Neural cell (in vitro differentiated cells): ENCODE data around the gene PDE4D. TPM values are rescaled to one million over a fixed set of nuclear protein-coding genes. Genes with fewer than 3 reads are reported as not detected.

Experiments
- H2AFZ ChIP-seq: fragments of 200-600, 300-800 bp; sonication (generic), shearing (Covaris generic); 2 replicates; pipeline ENCODE4 v1.6.0; 2014; ENCODE audit warnings: low read depth, mild to moderate bottlenecking, antibody characterized with exemption, low read length, moderate library complexity
- H3F3A ChIP-seq: fragments of 200-600 bp; shearing (Covaris generic); 2 replicates; pipeline ENCODE4 v1.6.1; 2016; ENCODE audit warnings: mild to moderate bottlenecking, moderate library complexity, mixed read lengths, antibody characterized with exemption, low read length; ENCODE audit not compliant: insufficient read depth, poor library complexity, severe bottlenecking
- H3K27ac ChIP-seq: fragments of 200-600, 300-800 bp; sonication (generic), shearing (Covaris generic); 2 replicates; pipeline ENCODE4 v1.5.1; 2014; ENCODE audit warnings: mild to moderate bottlenecking, low read length, moderate library complexity
- H3K27me3 ChIP-seq: fragments of 300-800, 200-600 bp; sonication (generic), shearing (Covaris generic); 2 replicates; pipeline ENCODE4 v1.6.0; 2014; ENCODE audit warnings: mild to moderate bottlenecking, low read depth, low read length, moderate library complexity; ENCODE audit not compliant: insufficient read depth
- H3K36me3 ChIP-seq: fragments of 300-800, 200-600 bp; sonication (generic), shearing (Covaris generic); 2 replicates; pipeline ENCODE4 v1.5.1; 2014; ENCODE audit warnings: mild to moderate bottlenecking, antibody characterized with exemption, low read length, moderate library complexity; ENCODE audit not compliant: insufficient read depth
- H3K4me2 ChIP-seq: fragments of 300-800, 200-600 bp; sonication (generic), shearing (Covaris generic); 2 replicates; pipeline ENCODE4 v1.6.0; 2014; ENCODE audit warnings: mild to moderate bottlenecking, low read length
- H3K4me3 ChIP-seq: fragments of 300-800, 200-600 bp; sonication (generic), shearing (Covaris generic); 2 replicates; pipeline ENCODE4 v1.5.1; 2014; ENCODE audit warnings: mild to moderate bottlenecking, low read length, moderate library complexity
- H3K79me2 ChIP-seq: fragments of 200-600 bp; shearing (Covaris generic); replicated peaks from 2 replicates; pipeline ENCODE4 v1.6.0; 2014; ENCODE audit warnings: mild to moderate bottlenecking, low read length, moderate library complexity; ENCODE audit not compliant: insufficient read depth
- H3K9ac ChIP-seq: fragments of 300-800, 200-600 bp; sonication (generic), shearing (Covaris generic); 2 replicates; pipeline ENCODE4 v1.6.1; 2016; ENCODE audit warnings: mild to moderate bottlenecking, low read length, mixed read lengths
- H3K9me2 ChIP-seq: fragments of 200-600 bp; shearing (Covaris generic); 2 replicates; pipeline ENCODE4 v1.6.1; 2016; ENCODE audit warnings: mild to moderate bottlenecking, low read length, mixed read lengths; ENCODE audit not compliant: insufficient read depth
- H3K9me3 ChIP-seq: fragments of 200-600, 300-800 bp; sonication (generic), shearing (Covaris generic); 2 replicates; pipeline ENCODE4 v1.6.1; 2016; ENCODE audit warnings: mild to moderate bottlenecking, mixed run types, low read length, moderate library complexity, mixed read lengths
- H4K20me1 ChIP-seq: fragments of 200-600 bp; shearing (Covaris generic); 2 replicates; pipeline ENCODE4 v1.6.1; 2016; ENCODE audit warnings: mild to moderate bottlenecking, mixed run types; ENCODE audit not compliant: insufficient read depth
- EP300 ChIP-seq: fragments of 450-650 bp; conservative IDR thresholded peaks from 2 replicates; pipeline ENCODE4 v1.6.1; 2014; ENCODE audit warnings: antibody characterized with exemption, mild to moderate bottlenecking, moderate library complexity; ENCODE audit not compliant: poor library complexity, severe bottlenecking
- EZH2 ChIP-seq: fragments of 200-600, 300-800 bp; shearing (Covaris generic), sonication (generic); IDR thresholded peaks from 2 replicates; pipeline ENCODE4 v1.6.1; 2014; ENCODE audit warnings: antibody characterized with exemption, low read length, borderline replicate concordance, mild to moderate bottlenecking; ENCODE audit not compliant: insufficient read depth, poor library complexity, severe bottlenecking
- MXI1 ChIP-seq: fragments of 450-650 bp; conservative IDR thresholded peaks from 2 replicates; pipeline ENCODE4 v1.6.1; 2014; ENCODE audit warnings: antibody characterized with exemption, mild to moderate bottlenecking; ENCODE audit not compliant: poor library complexity, severe bottlenecking
- POLR2AphosphoS5 ChIP-seq: IDR thresholded peaks from 2 replicates; pipeline ENCODE4 v1.6.1; 2012
- RAD21 ChIP-seq: fragments of 450-650 bp; conservative IDR thresholded peaks from 2 replicates; pipeline ENCODE4 v1.6.1; 2014; ENCODE audit warnings: antibody characterized with exemption, mild to moderate bottlenecking, moderate library complexity
- SMC3 ChIP-seq: fragments of 450-650 bp; conservative IDR thresholded peaks from 2 replicates; pipeline ENCODE4 v1.6.1; 2014; ENCODE audit warnings: antibody characterized with exemption, mild to moderate bottlenecking, moderate library complexity; ENCODE audit not compliant: poor library complexity
- TAF1 ChIP-seq: IDR thresholded peaks from 2 replicates; pipeline ENCODE4 v1.6.1; 2012; ENCODE audit warnings: low read depth
- polyA plus RNA-seq: library from polyadenylated mRNA; depleted of rRNA; stranded (reverse); fragments of >200 nt; gene quantifications from 2 replicates; pipeline ENCODE4 v1.2.3, GENCODE V29; 2014
- TF ChIP-seq, protein P1 (sequence below): IDR thresholded peaks from 2 replicates; pipeline ENCODE4 v1.6.1; 2012; ENCODE audit warnings: borderline replicate concordance
- TF ChIP-seq, protein P2 (sequence below): fragments of 450-650 bp; IDR thresholded peaks from 2 replicates; pipeline ENCODE4 v1.5.1; 2014; ENCODE audit warnings: antibody characterized with exemption, mild to moderate bottlenecking, moderate library complexity; ENCODE audit not compliant: poor library complexity, severe bottlenecking

PDE4D gene
- polyA plus RNA-seq, 1 donor from 2014 or later = 42.8 TPM

DNA sequence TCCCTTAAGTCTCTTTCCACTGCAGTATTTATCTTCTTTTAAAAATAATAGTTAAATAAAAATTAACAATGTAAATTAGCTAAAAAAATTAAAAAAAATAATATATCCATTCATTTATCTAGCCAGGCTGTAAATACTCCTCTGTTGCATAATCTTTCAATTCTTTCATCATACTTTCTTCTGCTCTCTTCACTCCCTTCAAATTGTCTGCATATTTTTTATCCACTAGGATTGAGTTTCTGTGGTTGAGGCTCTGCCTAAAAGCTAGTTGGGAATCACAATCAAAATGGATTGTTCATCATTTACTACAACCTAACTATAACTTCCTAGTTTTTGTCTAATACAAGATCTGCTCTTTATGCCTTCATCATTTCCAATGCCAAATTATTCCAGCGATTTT, 182.2 kb downstream of the PDE4D start:
- Histone ChIP-seq H3K9ac (no peak overlapping the region), H3K4me3 (no peak overlapping the region), H3K36me3 (no peaks in the 10 kb centered on the region), H3K27ac (no peak overlapping the region), H3F3A (no peaks in the 10 kb centered on the region), H2AFZ (no peak overlapping the region), H4K20me1 (no peaks in the 10 kb centered on the region), H3K9me2 (no peaks in the 10 kb centered on the region), H3K79me2 (no peaks in the 10 kb centered on the region), H3K9me3 (no peaks in the 10 kb centered on the region), H3K27me3 (no peaks in the 10 kb centered on the region), H3K4me2 (no peak overlapping the region)
- TF ChIP-seq SMC3 (no peak), EZH2 (no peak), TAF1 (no peak), POLR2AphosphoS5 (no peak)
- TF ChIP-seq, protein P1, sequence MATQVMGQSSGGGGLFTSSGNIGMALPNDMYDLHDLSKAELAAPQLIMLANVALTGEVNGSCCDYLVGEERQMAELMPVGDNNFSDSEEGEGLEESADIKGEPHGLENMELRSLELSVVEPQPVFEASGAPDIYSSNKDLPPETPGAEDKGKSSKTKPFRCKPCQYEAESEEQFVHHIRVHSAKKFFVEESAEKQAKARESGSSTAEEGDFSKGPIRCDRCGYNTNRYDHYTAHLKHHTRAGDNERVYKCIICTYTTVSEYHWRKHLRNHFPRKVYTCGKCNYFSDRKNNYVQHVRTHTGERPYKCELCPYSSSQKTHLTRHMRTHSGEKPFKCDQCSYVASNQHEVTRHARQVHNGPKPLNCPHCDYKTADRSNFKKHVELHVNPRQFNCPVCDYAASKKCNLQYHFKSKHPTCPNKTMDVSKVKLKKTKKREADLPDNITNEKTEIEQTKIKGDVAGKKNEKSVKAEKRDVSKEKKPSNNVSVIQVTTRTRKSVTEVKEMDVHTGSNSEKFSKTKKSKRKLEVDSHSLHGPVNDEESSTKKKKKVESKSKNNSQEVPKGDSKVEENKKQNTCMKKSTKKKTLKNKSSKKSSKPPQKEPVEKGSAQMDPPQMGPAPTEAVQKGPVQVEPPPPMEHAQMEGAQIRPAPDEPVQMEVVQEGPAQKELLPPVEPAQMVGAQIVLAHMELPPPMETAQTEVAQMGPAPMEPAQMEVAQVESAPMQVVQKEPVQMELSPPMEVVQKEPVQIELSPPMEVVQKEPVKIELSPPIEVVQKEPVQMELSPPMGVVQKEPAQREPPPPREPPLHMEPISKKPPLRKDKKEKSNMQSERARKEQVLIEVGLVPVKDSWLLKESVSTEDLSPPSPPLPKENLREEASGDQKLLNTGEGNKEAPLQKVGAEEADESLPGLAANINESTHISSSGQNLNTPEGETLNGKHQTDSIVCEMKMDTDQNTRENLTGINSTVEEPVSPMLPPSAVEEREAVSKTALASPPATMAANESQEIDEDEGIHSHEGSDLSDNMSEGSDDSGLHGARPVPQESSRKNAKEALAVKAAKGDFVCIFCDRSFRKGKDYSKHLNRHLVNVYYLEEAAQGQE = no peak
- TF ChIP-seq, protein P2, sequence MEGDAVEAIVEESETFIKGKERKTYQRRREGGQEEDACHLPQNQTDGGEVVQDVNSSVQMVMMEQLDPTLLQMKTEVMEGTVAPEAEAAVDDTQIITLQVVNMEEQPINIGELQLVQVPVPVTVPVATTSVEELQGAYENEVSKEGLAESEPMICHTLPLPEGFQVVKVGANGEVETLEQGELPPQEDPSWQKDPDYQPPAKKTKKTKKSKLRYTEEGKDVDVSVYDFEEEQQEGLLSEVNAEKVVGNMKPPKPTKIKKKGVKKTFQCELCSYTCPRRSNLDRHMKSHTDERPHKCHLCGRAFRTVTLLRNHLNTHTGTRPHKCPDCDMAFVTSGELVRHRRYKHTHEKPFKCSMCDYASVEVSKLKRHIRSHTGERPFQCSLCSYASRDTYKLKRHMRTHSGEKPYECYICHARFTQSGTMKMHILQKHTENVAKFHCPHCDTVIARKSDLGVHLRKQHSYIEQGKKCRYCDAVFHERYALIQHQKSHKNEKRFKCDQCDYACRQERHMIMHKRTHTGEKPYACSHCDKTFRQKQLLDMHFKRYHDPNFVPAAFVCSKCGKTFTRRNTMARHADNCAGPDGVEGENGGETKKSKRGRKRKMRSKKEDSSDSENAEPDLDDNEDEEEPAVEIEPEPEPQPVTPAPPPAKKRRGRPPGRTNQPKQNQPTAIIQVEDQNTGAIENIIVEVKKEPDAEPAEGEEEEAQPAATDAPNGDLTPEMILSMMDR = no peak

GRCh38 chr5:59709846-59710245, 183.7 kb downstream of the PDE4D start:
- no peak for TF ChIP-seq SMC3
- TF ChIP-seq, protein P2 = no peak
- no peak for TF ChIP-seq TAF1
- no peak for TF ChIP-seq POLR2AphosphoS5
- TF ChIP-seq RAD21 = no peak
- TF ChIP-seq MXI1 = no peak
- TF ChIP-seq, protein P1 = no peak
- no peak for TF ChIP-seq EZH2
- no peak for TF ChIP-seq EP300
- Histone ChIP-seq H3K79me2 (no peaks in the 10 kb centered on the region), H2AFZ (no peak overlapping the region), H3K4me2 (no peak overlapping the region), H3K9ac (no peak overlapping the region), H3K9me3 (no peaks in the 10 kb centered on the region), H3K4me3 (no peak overlapping the region), H3K36me3 (no peaks in the 10 kb centered on the region), H3K27me3 (no peaks in the 10 kb centered on the region), H4K20me1 (no peaks in the 10 kb centered on the region), H3F3A (no peaks in the 10 kb centered on the region), H3K9me2 (no peaks in the 10 kb centered on the region), H3K27ac (no peak overlapping the region)
